HepG2 (cell line): ENCODE measurements around the gene SASH1. TPM values are rescaled to one million over a fixed set of nuclear protein-coding genes. Genes with fewer than 3 reads are reported as not detected.

Source experiments
- ASH2L ChIP-seq: fragments of 300-600, 200-600 bp; sonication (generic); IDR thresholded peaks from 2 replicates; pipeline ENCODE4 v1.7.0; 2017; ENCODE audit warnings: low read depth, mild to moderate bottlenecking, moderate library complexity, mixed read lengths, low read length; ENCODE audit not compliant: insufficient read length
- FOXM1 ChIP-seq: sonication (generic); formaldehyde crosslinking; IDR thresholded peaks from 2 replicates; pipeline ENCODE4 v1.5.0; 2020; ENCODE audit warnings: missing genetic modification reagents
- HNRNPUL1 ChIP-seq: fragments of 200-400 bp; formaldehyde crosslinking; IDR thresholded peaks from 2 replicates; pipeline ENCODE4 v1.6.1; 2017; ENCODE audit warnings: low read depth, mild to moderate bottlenecking, low read length, moderate library complexity
- KDM3A ChIP-seq: IDR thresholded peaks from 2 replicates; pipeline ENCODE4 v1.6.1; 2018; ENCODE audit warnings: low read depth, missing compliant biosample characterization
- MXI1 ChIP-seq: IDR thresholded peaks from 3 replicates; pipeline ENCODE4 v1.6.1; 2012; ENCODE audit warnings: low read depth, low read length, inconsistent platforms, borderline replicate concordance
- NCOA1 ChIP-seq: sonication (generic); formaldehyde crosslinking; IDR thresholded peaks from 2 replicates; pipeline ENCODE4 v1.9.0; 2021; ENCODE audit warnings: missing genetic modification reagents
- POLR2A ChIP-seq, 2 experiments: IDR thresholded peaks; 2 replicates each; pipeline ENCODE4 v1.6.1; 2011; ENCODE audit warnings: low read depth in 2 of 2, low read length in 2 of 2, mild to moderate bottlenecking in 1 of 2, moderate library complexity in 1 of 2; ENCODE audit not compliant: insufficient read depth in 1 of 2
- SRF ChIP-seq: IDR thresholded peaks from 2 replicates; pipeline ENCODE4 v1.6.1; 2011; ENCODE audit warnings: mild to moderate bottlenecking, low read depth, low read length, moderate library complexity
- TBP ChIP-seq: sonication (generic); formaldehyde crosslinking; IDR thresholded peaks from 2 replicates; pipeline ENCODE4 v1.5.0; 2020; ENCODE audit warnings: missing genetic modification reagents
- XRCC5 ChIP-seq: fragments of 200-400 bp; formaldehyde crosslinking; optimal IDR thresholded peaks from 2 replicates; pipeline ENCODE3; 2017; ENCODE audit warnings: mild to moderate bottlenecking, low read length
- YEATS4 ChIP-seq: sonication (generic); formaldehyde crosslinking; IDR thresholded peaks from 2 replicates; pipeline ENCODE4 v1.4.0; 2020; ENCODE audit warnings: missing genetic modification reagents, borderline replicate concordance
- ZIK1 ChIP-seq: sonication (generic); formaldehyde crosslinking; IDR thresholded peaks from 2 replicates; pipeline ENCODE4 v1.5.0; 2020; ENCODE audit warnings: mild to moderate bottlenecking, low read depth, missing genetic modification reagents, borderline replicate concordance
- ZNF234 ChIP-seq: sonication (generic); formaldehyde crosslinking; conservative IDR thresholded peaks from 2 replicates; pipeline ENCODE4 v1.5.1; 2020; ENCODE audit warnings: mild to moderate bottlenecking, missing genetic modification reagents
- ZNF607 ChIP-seq: sonication (generic); formaldehyde crosslinking; IDR thresholded peaks from 2 replicates; pipeline ENCODE4 v1.5.1; 2020; ENCODE audit warnings: missing genetic modification reagents, mild to moderate bottlenecking, borderline replicate concordance
- ZNF710 ChIP-seq: sonication (generic); formaldehyde crosslinking; IDR thresholded peaks from 2 replicates; pipeline ENCODE4 v1.5.0; 2020; ENCODE audit warnings: mild to moderate bottlenecking, missing genetic modification reagents, borderline replicate concordance
- ZNF747 ChIP-seq: sonication (generic); formaldehyde crosslinking; IDR thresholded peaks from 2 replicates; pipeline ENCODE4 v1.8.1; 2023; ENCODE audit warnings: missing genetic modification reagents, mild to moderate bottlenecking, borderline replicate concordance
- ZNF777 ChIP-seq: sonication (generic); formaldehyde crosslinking; IDR thresholded peaks from 2 replicates; pipeline ENCODE4 v1.4.0; 2020; ENCODE audit warnings: missing genetic modification reagents
- ZNF841 ChIP-seq: sonication (generic); formaldehyde crosslinking; IDR thresholded peaks from 2 replicates; pipeline ENCODE4 v1.8.1; 2023; ENCODE audit warnings: missing genetic modification reagents, borderline replicate concordance
- polyA plus RNA-seq, 8 experiments: library from polyadenylated mRNA; depleted of rRNA in 3 of 8; stranded (reverse) in 7 of 8; unstranded in 1 of 8; fragments of >200 nt; fragmentation: Illumina TruSeq in 4 of 8; extraction: Trizol in 4 of 8; gene quantifications; 2 replicates each; pipeline versions ENCODE4 v1.2.1 to v1.2.3, GENCODE V29; 2011 to 2016; ENCODE audit warnings: low read depth in 4 of 8, missing spikeins in 1 of 8, mixed read lengths in 1 of 8; ENCODE audit not compliant: insufficient read depth in 1 of 8
- total RNA-seq, 5 experiments: library from RNA; depleted of rRNA; stranded (reverse); fragments of >200 nt; fragmentation: Illumina TruSeq; extraction: Trizol; gene quantifications; 2 replicates each; pipeline ENCODE4 v1.2.3, GENCODE V29; 2016; ENCODE audit warnings: low read depth in 1 of 5
- TF ChIP-seq, protein P1 (sequence below): sonication (generic); formaldehyde crosslinking; IDR thresholded peaks from 2 replicates; pipeline ENCODE4 v1.5.1; 2020; ENCODE audit warnings: missing genetic modification reagents, mild to moderate bottlenecking, borderline replicate concordance
- TF ChIP-seq, protein P2 (sequence below): IDR thresholded peaks from 2 replicates; pipeline ENCODE4 v1.6.1; 2012; ENCODE audit warnings: low read depth, low read length, improper control_type of control experiment
- TF ChIP-seq, protein P3 (sequence below): IDR thresholded peaks from 2 replicates; pipeline ENCODE4 v1.6.1; 2018; ENCODE audit warnings: missing genetic modification reagents, mild to moderate bottlenecking, missing compliant biosample characterization
- TF ChIP-seq, protein P4 (sequence below): sonication (generic); formaldehyde crosslinking; IDR thresholded peaks from 2 replicates; pipeline ENCODE4 v1.4.0; 2020; ENCODE audit warnings: mild to moderate bottlenecking, low read depth, missing genetic modification reagents

The SASH1 gene
- total and polyA plus RNA-seq, 2 of the 13 experiments (the other 11 are each of a cell fraction or from before 2014, with no cell fraction given), result 7.5 to 8.2 TPM

- TF ChIP-seq, protein P1, sequence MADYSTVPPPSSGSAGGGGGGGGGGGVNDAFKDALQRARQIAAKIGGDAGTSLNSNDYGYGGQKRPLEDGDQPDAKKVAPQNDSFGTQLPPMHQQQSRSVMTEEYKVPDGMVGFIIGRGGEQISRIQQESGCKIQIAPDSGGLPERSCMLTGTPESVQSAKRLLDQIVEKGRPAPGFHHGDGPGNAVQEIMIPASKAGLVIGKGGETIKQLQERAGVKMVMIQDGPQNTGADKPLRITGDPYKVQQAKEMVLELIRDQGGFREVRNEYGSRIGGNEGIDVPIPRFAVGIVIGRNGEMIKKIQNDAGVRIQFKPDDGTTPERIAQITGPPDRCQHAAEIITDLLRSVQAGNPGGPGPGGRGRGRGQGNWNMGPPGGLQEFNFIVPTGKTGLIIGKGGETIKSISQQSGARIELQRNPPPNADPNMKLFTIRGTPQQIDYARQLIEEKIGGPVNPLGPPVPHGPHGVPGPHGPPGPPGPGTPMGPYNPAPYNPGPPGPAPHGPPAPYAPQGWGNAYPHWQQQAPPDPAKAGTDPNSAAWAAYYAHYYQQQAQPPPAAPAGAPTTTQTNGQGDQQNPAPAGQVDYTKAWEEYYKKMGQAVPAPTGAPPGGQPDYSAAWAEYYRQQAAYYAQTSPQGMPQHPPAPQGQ, result no peak
- TF ChIP-seq YEATS4 (CRISPR knock-in tag) (peak; percentile 18), ZNF747 (no peak), ZNF710 (peak; percentile 57; the same call in 1 of the 2 replicates), TBP (CRISPR knock-in tag) (no peak), KDM3A (0 out of 2 replicates have a peak, but pooled peaks have one; percentile 49), ZNF234 (CRISPR knock-in tag) (peak; percentile 55; the same call in 1 of the 2 replicates), POLR2A (IDR thresholded peaks at IDR 0.05; ENCODE audit: insufficient read depth in 1 of 2, low read depth in 2 of 2, low read length in 2 of 2) (peak; percentile 56 to 83), XRCC5 (peak; percentile 85), ZNF841 (no peak), FOXM1 (no peak), ASH2L (peak; percentile 89), ZIK1 (CRISPR knock-in tag) (no peak), MXI1 (peak; percentile 53; the same call in 1 of the 3 replicates), NCOA1 (CRISPR knock-in tag) (no peak), SRF (peak; percentile 73), ZNF777 (peak; percentile 70), ZNF607 (CRISPR knock-in tag) (peak; percentile 91), HNRNPUL1 (no peak)
- TF ChIP-seq, protein P2, sequence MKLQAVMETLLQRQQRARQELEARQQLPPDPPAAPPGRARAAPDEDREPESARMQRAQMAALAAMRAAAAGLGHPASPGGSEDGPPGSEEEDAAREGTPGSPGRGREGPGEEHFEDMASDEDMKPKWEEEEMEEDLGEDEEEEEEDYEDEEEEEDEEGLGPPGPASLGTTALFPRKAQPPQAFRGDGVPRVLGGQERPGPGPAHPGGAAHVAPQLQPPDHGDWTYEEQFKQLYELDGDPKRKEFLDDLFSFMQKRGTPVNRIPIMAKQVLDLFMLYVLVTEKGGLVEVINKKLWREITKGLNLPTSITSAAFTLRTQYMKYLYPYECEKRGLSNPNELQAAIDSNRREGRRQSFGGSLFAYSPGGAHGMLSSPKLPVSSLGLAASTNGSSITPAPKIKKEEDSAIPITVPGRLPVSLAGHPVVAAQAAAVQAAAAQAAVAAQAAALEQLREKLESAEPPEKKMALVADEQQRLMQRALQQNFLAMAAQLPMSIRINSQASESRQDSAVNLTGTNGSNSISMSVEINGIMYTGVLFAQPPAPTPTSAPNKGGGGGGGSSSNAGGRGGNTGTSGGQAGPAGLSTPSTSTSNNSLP, result no peak
- TF ChIP-seq, protein P3, sequence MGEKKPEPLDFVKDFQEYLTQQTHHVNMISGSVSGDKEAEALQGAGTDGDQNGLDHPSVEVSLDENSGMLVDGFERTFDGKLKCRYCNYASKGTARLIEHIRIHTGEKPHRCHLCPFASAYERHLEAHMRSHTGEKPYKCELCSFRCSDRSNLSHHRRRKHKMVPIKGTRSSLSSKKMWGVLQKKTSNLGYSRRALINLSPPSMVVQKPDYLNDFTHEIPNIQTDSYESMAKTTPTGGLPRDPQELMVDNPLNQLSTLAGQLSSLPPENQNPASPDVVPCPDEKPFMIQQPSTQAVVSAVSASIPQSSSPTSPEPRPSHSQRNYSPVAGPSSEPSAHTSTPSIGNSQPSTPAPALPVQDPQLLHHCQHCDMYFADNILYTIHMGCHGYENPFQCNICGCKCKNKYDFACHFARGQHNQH (CRISPR knock-in tag), result peak; percentile 57; the same call in 1 of the 2 replicates
- TF ChIP-seq, protein P4, sequence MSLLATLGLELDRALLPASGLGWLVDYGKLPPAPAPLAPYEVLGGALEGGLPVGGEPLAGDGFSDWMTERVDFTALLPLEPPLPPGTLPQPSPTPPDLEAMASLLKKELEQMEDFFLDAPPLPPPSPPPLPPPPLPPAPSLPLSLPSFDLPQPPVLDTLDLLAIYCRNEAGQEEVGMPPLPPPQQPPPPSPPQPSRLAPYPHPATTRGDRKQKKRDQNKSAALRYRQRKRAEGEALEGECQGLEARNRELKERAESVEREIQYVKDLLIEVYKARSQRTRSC (CRISPR knock-in tag), result no peak
These were observed at the start of gene SASH1 (continued) for GRCh38 chr6:148342350-148343046.
